Lower leg skin (tissue), 3 donors: ENCODE results near the gene POLR3B.

Source experiments
- CTCF ChIP-seq, 3 donors: fragments of 450-650 bp; IDR thresholded peaks; one replicate each; pipeline ENCODE4 v1.5.1; 2016; ENCODE audit warnings: antibody characterized with exemption in 3 of 3, mild to moderate bottlenecking in 3 of 3, moderate library complexity in 2 of 3
- POLR2A ChIP-seq, 2 donors: fragments of 450-650 bp; IDR thresholded peaks; one replicate each; pipeline ENCODE4 v1.6.1; 2016 to 2017; ENCODE audit warnings: antibody characterized with exemption in 2 of 2, mild to moderate bottlenecking in 1 of 2, moderate library complexity in 1 of 2

DNA sequence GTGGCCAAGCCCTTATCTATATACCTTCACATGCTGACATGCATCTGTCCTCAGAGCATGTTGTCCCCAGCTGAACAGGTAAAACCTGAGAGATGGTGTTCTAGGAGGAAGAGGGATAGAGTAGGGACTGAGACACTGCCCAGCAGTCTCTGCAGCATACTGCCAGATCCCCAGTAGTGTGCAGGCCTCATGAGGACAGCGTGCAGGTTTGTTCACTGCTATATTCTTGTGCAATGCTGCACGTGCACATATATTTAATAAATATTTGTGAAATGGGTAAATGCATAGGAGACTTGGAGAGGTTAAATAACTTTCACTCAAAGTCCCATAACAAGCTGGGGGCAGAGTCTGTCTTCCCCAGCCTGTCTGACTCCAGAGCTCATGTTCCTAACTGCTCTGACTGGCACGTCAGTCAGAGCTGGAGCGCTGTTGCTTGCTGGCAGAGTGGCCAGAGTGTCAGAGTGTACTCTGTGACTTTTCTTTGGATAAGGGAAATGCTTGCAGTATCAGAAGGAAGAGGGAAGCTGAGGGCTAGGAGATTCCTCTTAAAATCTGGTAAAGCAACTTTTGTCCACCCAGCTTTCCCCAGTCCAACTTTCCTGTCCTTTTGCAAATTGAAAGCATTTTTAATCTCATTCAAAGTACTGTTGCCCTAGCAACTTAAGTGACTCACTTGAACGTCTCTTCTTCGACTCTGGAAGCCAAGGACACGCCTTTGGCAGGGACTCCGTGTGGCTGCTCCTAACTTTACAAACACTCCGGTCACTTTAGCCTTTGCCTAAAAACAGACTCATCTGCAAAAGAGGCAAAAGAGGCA is 14.9 kb upstream of the POLR3B start:
- TF ChIP-seq CTCF (IDR thresholded peaks at IDR 0.05) = no peak
- TF ChIP-seq POLR2A (IDR thresholded peaks at IDR 0.05) = no peak
